A673 (cell line): ENCODE measurements around the gene LMAN2.

ENCODE experiments used
- EZH2 ChIP-seq: fragments of 200-600 bp; sonication (generic); IDR thresholded peaks from 2 replicates; pipeline ENCODE4 v1.6.1; 2017; ENCODE audit warnings: borderline replicate concordance, low read depth, mild to moderate bottlenecking, mixed read lengths, antibody characterized with exemption, low read length; ENCODE audit not compliant: poor library complexity, severe bottlenecking
- TF ChIP-seq, protein P1 (sequence below): fragments of 300-800, 200-600 bp; sonication (generic); conservative IDR thresholded peaks from 2 replicates; pipeline ENCODE4 v1.5.1; 2017; ENCODE audit warnings: low read depth, mild to moderate bottlenecking, antibody characterized with exemption, low read length, moderate library complexity, mixed read lengths

DNA sequence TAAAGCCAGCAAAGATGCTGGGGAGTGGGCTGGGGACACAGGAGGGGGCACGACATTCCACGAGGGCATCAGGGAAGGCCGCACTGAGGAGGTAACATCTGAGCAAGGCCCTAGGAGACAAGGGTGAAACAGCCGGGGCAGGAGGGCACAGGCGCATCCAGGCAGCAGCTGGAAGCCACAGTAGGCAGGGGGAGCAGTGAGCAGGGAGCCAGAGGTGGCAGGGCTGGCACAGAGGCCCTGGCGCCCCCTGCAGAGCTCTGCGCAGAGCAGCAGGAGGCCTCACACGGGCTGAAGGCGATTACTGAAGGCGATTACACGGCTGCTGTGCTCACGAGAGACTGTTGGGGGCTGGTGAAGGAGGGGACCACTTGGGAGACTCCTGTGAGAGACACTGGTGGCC, 15.4 kb downstream of the LMAN2 start:
- TF ChIP-seq, protein P1, sequence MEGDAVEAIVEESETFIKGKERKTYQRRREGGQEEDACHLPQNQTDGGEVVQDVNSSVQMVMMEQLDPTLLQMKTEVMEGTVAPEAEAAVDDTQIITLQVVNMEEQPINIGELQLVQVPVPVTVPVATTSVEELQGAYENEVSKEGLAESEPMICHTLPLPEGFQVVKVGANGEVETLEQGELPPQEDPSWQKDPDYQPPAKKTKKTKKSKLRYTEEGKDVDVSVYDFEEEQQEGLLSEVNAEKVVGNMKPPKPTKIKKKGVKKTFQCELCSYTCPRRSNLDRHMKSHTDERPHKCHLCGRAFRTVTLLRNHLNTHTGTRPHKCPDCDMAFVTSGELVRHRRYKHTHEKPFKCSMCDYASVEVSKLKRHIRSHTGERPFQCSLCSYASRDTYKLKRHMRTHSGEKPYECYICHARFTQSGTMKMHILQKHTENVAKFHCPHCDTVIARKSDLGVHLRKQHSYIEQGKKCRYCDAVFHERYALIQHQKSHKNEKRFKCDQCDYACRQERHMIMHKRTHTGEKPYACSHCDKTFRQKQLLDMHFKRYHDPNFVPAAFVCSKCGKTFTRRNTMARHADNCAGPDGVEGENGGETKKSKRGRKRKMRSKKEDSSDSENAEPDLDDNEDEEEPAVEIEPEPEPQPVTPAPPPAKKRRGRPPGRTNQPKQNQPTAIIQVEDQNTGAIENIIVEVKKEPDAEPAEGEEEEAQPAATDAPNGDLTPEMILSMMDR, result no peak; the same call in 1 of the 2 replicates
- no peak for TF ChIP-seq EZH2
